Endodermal cell (in vitro differentiated cells): ENCODE measurements around the gene OR4K5. TPM values are rescaled to one million over a fixed set of nuclear protein-coding genes. Genes with fewer than 3 reads are reported as not detected.

Source experiments
- DNase-seq: peaks from one replicate; pipeline ENCODE4 v3.0.0-alpha.2; 2017
- H3K27ac ChIP-seq: 2 replicates; pipeline ENCODE4 v1.5.1; 2013; ENCODE audit warnings: mild to moderate bottlenecking, low read depth, low read length, moderate library complexity
- H3K27me3 ChIP-seq: 2 replicates; pipeline ENCODE4 v1.6.1; 2013; ENCODE audit warnings: mild to moderate bottlenecking, low read length, moderate library complexity; ENCODE audit not compliant: insufficient read depth, control insufficient read depth, poor library complexity, severe bottlenecking
- H3K36me3 ChIP-seq: 2 replicates; pipeline ENCODE4 v1.7.0; 2013; ENCODE audit warnings: mild to moderate bottlenecking, low read length, moderate library complexity; ENCODE audit not compliant: control insufficient read depth, insufficient read depth
- H3K4me1 ChIP-seq: one replicate; pipeline ENCODE4 v1.7.0; 2013; ENCODE audit warnings: low read length; ENCODE audit not compliant: control insufficient read depth, insufficient read depth
- H3K4me3 ChIP-seq: 2 replicates; pipeline ENCODE4 v1.5.1; 2013; ENCODE audit warnings: mild to moderate bottlenecking, low read length, moderate library complexity
- H3K9ac ChIP-seq: 2 replicates; pipeline ENCODE4 v1.6.1; 2013; ENCODE audit warnings: mild to moderate bottlenecking, low read length, moderate library complexity; ENCODE audit not compliant: poor library complexity, severe bottlenecking; ENCODE audit errors: extremely low read depth
- H3K9me3 ChIP-seq: 2 replicates; pipeline ENCODE4 v1.6.1; 2013; ENCODE audit warnings: mild to moderate bottlenecking, low read length, moderate library complexity; ENCODE audit not compliant: control insufficient read depth
- H3K27ac Mint-ChIP-seq: 2 replicates; pipeline ENCODE4 v1.8.0; 2020; ENCODE audit warnings: mixed read lengths
- H3K27me3 Mint-ChIP-seq: 2 replicates; pipeline ENCODE4 v1.8.0; 2021; ENCODE audit warnings: mild to moderate bottlenecking, mixed read lengths; ENCODE audit not compliant: insufficient read depth
- H3K36me3 Mint-ChIP-seq: 2 replicates; pipeline ENCODE4 v1.8.0; 2020; ENCODE audit warnings: low read depth, mixed read lengths
- H3K4me1 Mint-ChIP-seq: 2 replicates; pipeline ENCODE4 v1.8.0; 2020; ENCODE audit warnings: mixed read lengths
- H3K4me3 Mint-ChIP-seq: 2 replicates; pipeline ENCODE4 v1.8.0; 2020; ENCODE audit warnings: mild to moderate bottlenecking, moderate library complexity, mixed read lengths
- H3K9me3 Mint-ChIP-seq: 2 replicates; pipeline ENCODE4 v1.8.0; 2020; ENCODE audit warnings: mild to moderate bottlenecking, mixed read lengths
- WGBS, 2 experiments: methylation state at CpG; one replicate each; pipeline versions ENCODE4 v1.1.5 to v1.1.7; 2013; ENCODE audit warnings: missing lambda C conversion rate in 2 of 2, mixed read lengths in 1 of 2; ENCODE audit not compliant: insufficient coverage in 1 of 2, insufficient read length in 1 of 2; 5-methylcytosine and 5-hydroxymethylcytosine counted together
- total RNA-seq, 2 donors: library from RNA; stranded (reverse); fragmentation: NEBNext Ultra II Directional in 1 of 2; extraction: Animal tissue kit (Norgen Biotek cat#: 25700) in 1 of 2; gene quantifications; 2 replicates in 1 of 2; 3 replicates in 1 of 2; pipeline ENCODE4 v1.2.1, GENCODE V29; 2021
- TF ChIP-seq, protein P1 (sequence below): fragments of 200-600 bp; sonication (generic); conservative IDR thresholded peaks from 2 replicates; pipeline ENCODE4 v1.5.0; 2021; ENCODE audit warnings: antibody characterized with exemption, mild to moderate bottlenecking

OR4K5 gene
- total RNA-seq, 2 donors from 2014 or later = not detected

DNA sequence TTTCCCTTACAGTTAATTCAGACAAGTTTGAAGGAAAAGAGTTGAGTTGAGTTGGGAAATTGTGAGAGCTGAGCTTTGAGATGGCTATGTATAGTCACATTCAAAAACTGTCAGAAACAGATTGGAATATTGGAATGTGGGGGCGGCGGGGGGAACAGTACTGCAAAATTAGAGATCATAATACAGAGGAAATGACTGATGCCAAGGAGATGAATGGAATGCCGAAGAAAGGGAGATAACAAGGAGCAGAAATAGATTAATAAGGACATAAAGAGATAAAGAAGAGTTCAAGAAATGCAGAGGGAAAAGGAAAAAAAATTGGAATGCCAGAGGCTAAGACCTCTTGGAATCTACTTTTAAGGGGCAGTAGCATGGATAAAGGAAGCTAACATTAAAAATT is 3.2 kb upstream of the OR4K5 start:
- H3K27me3 Mint-ChIP-seq = no peaks in the 10 kb centered on the region
- no peak overlapping the region for H3K27ac ChIP-seq
- 77 to 80% methylated on average over 3 of the region's 3 CpGs for WGBS, 2 experiments

DNA sequence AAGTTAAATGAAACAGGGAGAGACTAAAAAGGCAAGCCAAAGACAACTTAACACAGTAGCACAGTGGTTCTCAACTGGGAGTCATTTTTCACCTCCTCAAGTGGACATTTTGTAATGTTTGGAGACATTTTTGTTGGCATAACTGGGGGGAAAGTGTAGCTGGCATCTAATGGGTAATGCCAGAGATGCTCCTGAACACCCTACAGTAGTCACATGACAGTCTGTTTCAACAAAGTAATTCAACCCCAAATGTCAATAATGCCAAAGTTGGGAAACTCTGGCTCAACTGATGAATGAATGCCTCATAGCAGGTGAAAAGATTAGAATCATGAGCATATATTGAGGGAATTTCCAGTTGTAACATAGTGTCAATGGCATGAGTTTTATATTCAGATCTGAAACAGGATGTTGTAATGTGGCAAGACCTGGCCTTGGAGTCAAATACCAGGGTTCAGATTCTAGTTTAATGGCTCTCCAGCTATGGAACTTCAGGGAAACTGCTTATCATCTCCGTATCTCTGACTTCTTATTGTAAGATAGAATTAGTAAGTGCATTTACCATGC is 2.4 kb upstream of the OR4K5 start:
- Mint-ChIP-seq H3K27me3 (no peaks in the 10 kb centered on the region), H3K9me3 (peaks cover 21% of the 10 kb centered on the region), H3K4me3 (no peak overlapping the region), H3K27ac (no peak overlapping the region), H3K36me3 (no peaks in the 10 kb centered on the region), H3K4me1 (no peaks in the 10 kb centered on the region)
- Histone ChIP-seq H3K9ac (no peak overlapping the region), H3K27me3 (no peaks in the 10 kb centered on the region), H3K9me3 (peaks cover 74% of the 10 kb centered on the region), H3K4me3 (no peak overlapping the region), H3K36me3 (no peaks in the 10 kb centered on the region), H3K27ac (no peak overlapping the region), H3K4me1 (no peaks in the 10 kb centered on the region)
- TF ChIP-seq, protein P1, sequence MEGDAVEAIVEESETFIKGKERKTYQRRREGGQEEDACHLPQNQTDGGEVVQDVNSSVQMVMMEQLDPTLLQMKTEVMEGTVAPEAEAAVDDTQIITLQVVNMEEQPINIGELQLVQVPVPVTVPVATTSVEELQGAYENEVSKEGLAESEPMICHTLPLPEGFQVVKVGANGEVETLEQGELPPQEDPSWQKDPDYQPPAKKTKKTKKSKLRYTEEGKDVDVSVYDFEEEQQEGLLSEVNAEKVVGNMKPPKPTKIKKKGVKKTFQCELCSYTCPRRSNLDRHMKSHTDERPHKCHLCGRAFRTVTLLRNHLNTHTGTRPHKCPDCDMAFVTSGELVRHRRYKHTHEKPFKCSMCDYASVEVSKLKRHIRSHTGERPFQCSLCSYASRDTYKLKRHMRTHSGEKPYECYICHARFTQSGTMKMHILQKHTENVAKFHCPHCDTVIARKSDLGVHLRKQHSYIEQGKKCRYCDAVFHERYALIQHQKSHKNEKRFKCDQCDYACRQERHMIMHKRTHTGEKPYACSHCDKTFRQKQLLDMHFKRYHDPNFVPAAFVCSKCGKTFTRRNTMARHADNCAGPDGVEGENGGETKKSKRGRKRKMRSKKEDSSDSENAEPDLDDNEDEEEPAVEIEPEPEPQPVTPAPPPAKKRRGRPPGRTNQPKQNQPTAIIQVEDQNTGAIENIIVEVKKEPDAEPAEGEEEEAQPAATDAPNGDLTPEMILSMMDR = no peak
- DNase-seq = no peak
- 71 to 85% methylated on average over 1 of the region's 1 CpG for WGBS, 2 experiments

More for the DNA sequence above, 3.2 kb upstream of the OR4K5 start:
- Histone ChIP-seq H3K27me3 (no peaks in the 10 kb centered on the region), H3K4me3 (no peak overlapping the region), H3K36me3 (no peaks in the 10 kb centered on the region), H3K9me3 (peaks cover 67% of the 10 kb centered on the region), H3K9ac (no peak overlapping the region), H3K4me1 (no peaks in the 10 kb centered on the region)
- H3K9me3 Mint-ChIP-seq = peaks cover 29% of the 10 kb centered on the region
- H3K27ac Mint-ChIP-seq = no peak overlapping the region
- H3K36me3 Mint-ChIP-seq = no peaks in the 10 kb centered on the region
- H3K4me3 Mint-ChIP-seq = no peak overlapping the region
- TF ChIP-seq, protein P1 = no peak
- H3K4me1 Mint-ChIP-seq = no peaks in the 10 kb centered on the region
- no peak for DNase-seq

DNA sequence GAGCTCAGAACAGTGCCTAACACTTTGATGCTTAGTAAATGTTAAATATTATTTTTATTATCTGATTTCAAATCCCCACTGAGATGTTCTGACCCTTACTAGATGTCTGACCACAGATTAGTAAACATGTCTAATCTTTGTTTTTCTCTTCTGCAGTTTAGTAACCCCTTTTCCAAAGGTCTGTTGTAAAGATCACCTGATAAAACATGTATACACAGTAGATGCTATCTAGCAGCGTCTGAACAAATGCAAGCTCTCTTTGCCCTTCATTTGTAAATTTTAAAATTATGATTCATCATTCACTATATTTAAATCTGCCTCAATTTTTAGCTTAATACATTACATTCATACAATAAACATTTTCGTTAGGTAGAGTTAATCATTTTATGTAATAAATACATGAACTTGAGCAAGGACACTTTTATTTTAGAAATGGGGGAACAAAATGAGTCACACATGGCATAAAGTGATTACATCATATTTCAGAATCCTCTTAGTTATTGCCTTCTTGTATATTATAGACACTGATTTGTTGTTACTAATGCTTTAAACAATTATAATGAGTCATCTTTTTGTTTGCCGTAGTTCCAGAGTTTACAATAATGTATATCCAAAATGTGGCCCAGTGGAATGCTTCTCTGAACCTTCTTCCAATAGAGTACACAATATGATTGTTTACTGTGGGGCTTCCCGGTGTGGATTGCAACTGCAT is 1.7 kb upstream of the OR4K5 start:
- Histone ChIP-seq H3K36me3 (no peaks in the 10 kb centered on the region), H3K9ac (no peak overlapping the region), H3K27ac (no peak overlapping the region), H3K4me1 (no peaks in the 10 kb centered on the region), H3K4me3 (no peak overlapping the region), H3K27me3 (no peaks in the 10 kb centered on the region), H3K9me3 (peaks cover 79% of the 10 kb centered on the region)
- Mint-ChIP-seq H3K4me3 (no peak overlapping the region), H3K27me3 (no peaks in the 10 kb centered on the region), H3K36me3 (no peaks in the 10 kb centered on the region), H3K9me3 (peaks cover 15% of the 10 kb centered on the region), H3K4me1 (no peaks in the 10 kb centered on the region), H3K27ac (no peak overlapping the region)
- WGBS, 2 experiments = 43 to 63% methylated on average over 1 to 3 of the region's 4 CpGs
- no peak for DNase-seq
- TF ChIP-seq, protein P1 = no peak
